Omental fat pad (tissue), 4 donors: ENCODE results near the gene TLL2. TPM values are rescaled to one million over a fixed set of nuclear protein-coding genes. Genes with fewer than 3 reads are reported as not detected.

ENCODE experiments used
- ATAC-seq: fragments of 150-250 bp; one replicate; pipeline ENCODE4 v1.9.1; 2016; ENCODE audit warnings: mild to moderate bottlenecking, moderate library complexity; ENCODE audit not compliant: low FRiP score
- DNase-seq: peaks from one replicate; pipeline ENCODE4 v3.0.0-alpha.2; 2019; ENCODE audit warnings: low spot score
- total RNA-seq, 4 donors: library from RNA; depleted of rRNA; stranded (reverse); fragments of >200 nt; gene quantifications; one replicate each; pipeline ENCODE4 v1.1.0, GENCODE V29; 2016
- TF ChIP-seq, protein P1 (sequence below), 3 donors: fragments of 450-650 bp; IDR thresholded peaks; one replicate each; pipeline ENCODE4 v1.5.1; 2016 to 2017; ENCODE audit warnings: antibody characterized with exemption in 3 of 3, mild to moderate bottlenecking in 3 of 3, moderate library complexity in 2 of 3

Gene TLL2
- total RNA-seq, 4 donors from 2014 or later: 0.16 TPM; not detected in 3

- TF ChIP-seq, protein P1, sequence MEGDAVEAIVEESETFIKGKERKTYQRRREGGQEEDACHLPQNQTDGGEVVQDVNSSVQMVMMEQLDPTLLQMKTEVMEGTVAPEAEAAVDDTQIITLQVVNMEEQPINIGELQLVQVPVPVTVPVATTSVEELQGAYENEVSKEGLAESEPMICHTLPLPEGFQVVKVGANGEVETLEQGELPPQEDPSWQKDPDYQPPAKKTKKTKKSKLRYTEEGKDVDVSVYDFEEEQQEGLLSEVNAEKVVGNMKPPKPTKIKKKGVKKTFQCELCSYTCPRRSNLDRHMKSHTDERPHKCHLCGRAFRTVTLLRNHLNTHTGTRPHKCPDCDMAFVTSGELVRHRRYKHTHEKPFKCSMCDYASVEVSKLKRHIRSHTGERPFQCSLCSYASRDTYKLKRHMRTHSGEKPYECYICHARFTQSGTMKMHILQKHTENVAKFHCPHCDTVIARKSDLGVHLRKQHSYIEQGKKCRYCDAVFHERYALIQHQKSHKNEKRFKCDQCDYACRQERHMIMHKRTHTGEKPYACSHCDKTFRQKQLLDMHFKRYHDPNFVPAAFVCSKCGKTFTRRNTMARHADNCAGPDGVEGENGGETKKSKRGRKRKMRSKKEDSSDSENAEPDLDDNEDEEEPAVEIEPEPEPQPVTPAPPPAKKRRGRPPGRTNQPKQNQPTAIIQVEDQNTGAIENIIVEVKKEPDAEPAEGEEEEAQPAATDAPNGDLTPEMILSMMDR (IDR thresholded peaks at IDR 0.05): no peak
- ATAC-seq (no peak), DNase-seq (no peak)
These were observed 72.3 kb downstream of the TLL2 start for GRCh38 chr10:96441322-96441885.

DNA sequence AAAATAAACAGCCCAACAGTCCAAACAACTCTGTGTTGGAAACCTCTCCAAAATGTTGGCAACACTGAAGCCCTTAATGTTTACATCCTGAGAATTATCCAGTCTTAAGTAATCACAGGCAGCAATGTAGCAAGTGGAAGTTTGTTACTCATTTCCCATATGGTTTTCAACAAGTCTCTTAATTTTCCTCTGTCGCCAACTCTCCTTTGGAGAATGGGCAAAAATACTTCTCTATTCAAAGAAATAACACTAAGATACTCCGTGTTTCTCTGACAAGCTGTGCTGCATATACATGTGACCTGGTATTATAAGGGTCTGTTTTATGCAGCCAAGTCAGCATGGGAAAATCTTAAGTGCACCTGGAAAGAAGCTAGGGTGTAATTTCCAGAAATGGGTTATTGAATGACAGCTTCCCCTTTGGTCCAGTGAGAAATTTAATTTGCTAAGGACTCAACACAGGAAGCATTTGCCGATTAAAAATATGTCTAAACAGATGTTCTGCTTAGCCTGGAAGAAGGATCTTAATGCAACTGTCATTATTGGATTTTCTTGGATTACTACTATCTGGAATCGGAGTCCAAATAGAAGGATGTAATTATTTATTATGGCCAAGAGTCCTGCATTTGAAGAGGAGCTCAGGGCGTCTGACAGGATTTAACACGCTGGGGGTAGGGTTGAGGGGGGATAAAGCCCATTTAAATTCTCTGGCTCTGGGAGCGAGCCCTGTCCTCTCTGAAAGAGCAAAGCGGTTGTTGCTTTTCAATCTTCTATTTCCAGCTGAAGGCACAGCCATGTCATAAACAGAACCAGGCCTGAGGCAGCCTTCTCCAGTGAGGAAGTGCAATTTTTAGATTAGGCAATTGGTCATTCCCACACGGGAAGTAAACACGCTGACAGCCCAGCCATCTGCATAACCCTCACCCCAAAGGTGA is 73.1 kb downstream of the TLL2 start:
- TF ChIP-seq, protein P1 (IDR thresholded peaks at IDR 0.05): no peak
- ATAC-seq: no peak
- DNase-seq: no peak

DNA sequence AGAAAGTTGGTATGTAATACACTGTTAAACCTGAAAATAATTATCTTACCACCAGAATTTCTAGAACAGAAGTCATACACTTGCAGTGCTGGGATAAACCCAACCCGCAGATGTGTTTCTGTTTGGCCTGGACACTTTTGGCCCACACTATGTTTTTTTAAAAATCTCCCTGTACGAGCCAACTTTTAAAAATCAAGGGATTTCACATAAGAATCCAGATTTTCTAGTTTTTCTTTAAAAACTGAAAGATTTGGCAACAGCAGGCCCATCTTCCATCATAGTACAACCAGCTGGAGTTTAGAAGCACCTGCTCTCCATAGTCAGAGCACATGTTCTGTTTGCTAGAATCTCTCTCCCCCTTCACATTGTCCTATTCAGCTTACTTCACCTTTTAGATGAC is 74.0 kb downstream of the TLL2 start:
- DNase-seq (no peak), ATAC-seq (no peak)
- TF ChIP-seq, protein P1 (IDR thresholded peaks at IDR 0.05): no peak

DNA sequence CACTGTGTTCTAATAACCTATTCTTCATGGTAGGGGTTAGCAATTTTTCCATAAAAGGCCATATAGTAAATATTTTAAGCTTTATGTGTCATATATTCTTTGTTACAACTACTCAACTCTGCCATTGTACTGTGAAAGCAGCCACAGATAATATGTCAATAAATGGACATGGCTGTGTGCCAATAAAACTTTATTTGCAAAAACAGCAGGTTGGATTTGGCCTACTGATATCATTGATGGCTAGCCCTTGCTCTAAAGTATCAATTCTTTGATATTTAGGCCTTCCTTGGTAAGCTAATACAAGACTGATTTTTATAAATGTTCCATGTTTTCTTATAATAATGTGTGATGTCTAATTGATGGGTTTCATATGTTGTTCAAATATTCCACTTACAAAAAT is 77.7 kb downstream of the TLL2 start:
- TF ChIP-seq, protein P1 (IDR thresholded peaks at IDR 0.05): no peak
- ATAC-seq (no peak), DNase-seq (no peak)

DNA sequence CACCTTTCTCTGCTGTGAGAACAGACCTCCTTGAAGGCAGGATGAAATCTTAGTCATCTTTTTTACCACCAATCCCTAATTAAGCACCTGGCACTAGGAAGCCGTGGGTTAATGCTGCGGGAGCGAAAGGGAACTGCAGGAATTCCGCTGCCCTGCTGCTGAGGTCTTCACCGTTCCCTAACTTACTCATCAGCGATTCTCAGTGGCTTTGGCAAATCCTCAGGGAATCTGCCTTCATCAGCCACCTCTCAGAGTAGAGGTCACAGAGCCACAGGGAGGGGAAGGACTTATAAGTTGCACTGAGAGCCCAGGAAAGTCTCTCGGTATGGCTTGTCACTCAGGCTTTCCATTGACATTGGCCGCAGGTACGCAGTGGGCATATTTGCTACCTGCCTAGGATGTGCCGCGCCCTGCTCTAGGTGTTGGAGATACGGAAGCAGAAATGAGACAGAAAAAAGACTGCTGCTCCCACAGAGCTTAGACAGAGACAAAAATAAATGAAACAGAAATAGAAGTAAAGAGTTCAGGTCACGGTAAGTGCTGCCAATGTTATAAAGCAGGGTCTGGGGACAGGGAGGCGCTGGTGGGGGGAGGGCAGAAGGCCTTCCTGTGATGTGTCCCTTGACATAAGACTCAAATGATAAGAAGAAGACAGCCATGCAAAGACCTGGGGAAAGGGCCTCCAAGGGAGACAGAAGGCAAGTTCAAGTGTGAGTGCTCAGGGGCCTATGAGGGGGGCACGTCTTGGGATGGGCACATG is 82.3 kb downstream of the TLL2 start:
- ATAC-seq (no peak), DNase-seq (no peak)
- TF ChIP-seq, protein P1 (IDR thresholded peaks at IDR 0.05): no peak

DNA sequence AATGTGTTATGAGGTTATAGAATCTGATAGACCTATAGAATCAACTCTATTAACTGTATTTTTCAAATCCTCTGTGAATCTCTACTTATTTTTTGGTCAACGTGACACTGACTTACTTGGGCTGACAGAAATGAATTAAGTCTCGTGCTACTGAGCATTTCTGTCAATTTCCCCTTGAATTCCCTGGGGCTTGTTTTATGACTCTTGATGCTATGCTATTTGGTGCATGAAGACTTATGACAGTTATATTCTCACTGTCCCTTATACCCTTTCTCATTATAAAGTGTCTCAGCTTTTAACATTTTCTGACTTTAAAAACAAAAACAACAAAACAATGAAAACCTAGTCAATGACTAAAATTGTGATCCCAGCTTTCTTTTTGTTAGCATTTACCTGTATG is 86.4 kb downstream of the TLL2 start:
- DNase-seq: no peak
- ATAC-seq: no peak
- TF ChIP-seq, protein P1 (IDR thresholded peaks at IDR 0.05): no peak
